Measurements from ENCODE around the gene ANP32E.
A peak's percentile ranks its signal among the peaks of the same experiment; 100 is the strongest.
"Not testable (repeated sequence)": the region's sequence is repeated elsewhere in the genome, so short reads cannot be mapped to it uniquely, and the experiment has no call there.

ANP32E gene

GRCh38 chr1:150249936-150250335, 14.0 kb upstream of the ANP32E start:
- Histone ChIP-seq H3K4ac (ENCODE audit: low read depth, low read length) (no peak overlapping the region), H2AK5ac (ENCODE audit: low read length) (no peak overlapping the region), H2BK120ac (ENCODE audit: low read depth, low read length) (no peak overlapping the region), H3K36me3 (ENCODE audit: control insufficient read depth, insufficient read depth, low read length) (no peaks in the 10 kb centered on the region), H3K27me3 (ENCODE audit: insufficient read depth, low read length, poor library complexity) (no peaks in the 10 kb centered on the region), H4K5ac (ENCODE audit: low read length) (no peak overlapping the region), H3K18ac (ENCODE audit: low read length) (no peak overlapping the region), H3K23ac (ENCODE audit: low read length) (no peak overlapping the region), H3K27ac (ENCODE audit: low read depth, low read length) (no peak overlapping the region), H2BK5ac (ENCODE audit: low read length) (no peak overlapping the region), H2BK15ac (replicated peaks; ENCODE audit: low read depth) (no peak overlapping the region), H3K79me2 (ENCODE audit: control insufficient read depth, insufficient read depth, low read length) (no peaks in the 10 kb centered on the region), H3K4me1 (ENCODE audit: control insufficient read depth, low read depth, low read length) (no peaks in the 10 kb centered on the region), H3K79me1 (ENCODE audit: low read length) (no peaks in the 10 kb centered on the region), H4K8ac (ENCODE audit: low read depth, low read length) (no peak overlapping the region), H3K9ac (ENCODE audit: low read length) (no peak overlapping the region), H3K4me2 (ENCODE audit: low read length) (no peak overlapping the region), H3K4me3 (ENCODE audit: low read length) (no peak overlapping the region), H3K56ac (ENCODE audit: low read length) (no peak overlapping the region)
- DNase-seq, result no peak
- no CpG with 5 or more reads among the region's 2 CpGs for WGBS (ENCODE audit: extremely low coverage, insufficient coverage, low lambda C conversion rate)

- Histone ChIP-seq H3K4me2 (ENCODE audit: low read length) (no peak overlapping the region), H4K5ac (ENCODE audit: low read length) (no peak overlapping the region), H3K4ac (ENCODE audit: low read depth, low read length) (no peak overlapping the region), H3K56ac (ENCODE audit: low read length) (no peak overlapping the region), H2BK5ac (ENCODE audit: low read length) (no peak overlapping the region), H3K9ac (ENCODE audit: low read length) (no peak overlapping the region), H2BK15ac (replicated peaks; ENCODE audit: low read depth) (no peak overlapping the region), H2AK5ac (ENCODE audit: low read length) (no peak overlapping the region), H3K23ac (ENCODE audit: low read length) (no peak overlapping the region), H3K27me3 (ENCODE audit: insufficient read depth, low read length, poor library complexity) (no peaks in the 10 kb centered on the region), H3K79me2 (ENCODE audit: control insufficient read depth, insufficient read depth, low read length) (no peaks in the 10 kb centered on the region), H3K4me3 (ENCODE audit: low read length) (no peak overlapping the region), H3K36me3 (ENCODE audit: control insufficient read depth, insufficient read depth, low read length) (no peaks in the 10 kb centered on the region), H4K8ac (ENCODE audit: low read depth, low read length) (no peak overlapping the region), H3K27ac (ENCODE audit: low read depth, low read length) (no peak overlapping the region), H3K4me1 (ENCODE audit: control insufficient read depth, low read depth, low read length) (no peaks in the 10 kb centered on the region), H2BK120ac (ENCODE audit: low read depth, low read length) (no peak overlapping the region), H3K79me1 (ENCODE audit: low read length) (no peaks in the 10 kb centered on the region), H3K18ac (ENCODE audit: low read length) (no peak overlapping the region)
- DNase-seq, result no peak
- WGBS (ENCODE audit: extremely low coverage, insufficient coverage, low lambda C conversion rate), result no CpG with 5 or more reads among the region's 3 CpGs
Measured at GRCh38 chr1:150243003-150243402, 7.1 kb upstream of the ANP32E start.

- no peak overlapping the region for H3K4me3 ChIP-seq (ENCODE audit: low read length)
- no peak overlapping the region for H3K4ac ChIP-seq (ENCODE audit: low read depth, low read length)
- H2BK15ac ChIP-seq (replicated peaks; ENCODE audit: low read depth), result no peak overlapping the region
- DNase-seq, result no peak
- H3K9ac ChIP-seq (ENCODE audit: low read length), result no peak overlapping the region
- H3K79me1 ChIP-seq (ENCODE audit: low read length), result peaks cover 2% of the 10 kb centered on the region
- H3K4me1 ChIP-seq (ENCODE audit: control insufficient read depth, low read depth, low read length), result peaks cover 4% of the 10 kb centered on the region
- H4K5ac ChIP-seq (ENCODE audit: low read length), result no peak overlapping the region
- no peak overlapping the region for H2AK5ac ChIP-seq (ENCODE audit: low read length)
- no peak overlapping the region for H4K8ac ChIP-seq (ENCODE audit: low read depth, low read length)
- WGBS (ENCODE audit: extremely low coverage, insufficient coverage, low lambda C conversion rate), result no CpG with 5 or more reads among the region's 21 CpGs
- no peak overlapping the region for H3K18ac ChIP-seq (ENCODE audit: low read length)
- H2BK120ac ChIP-seq (ENCODE audit: low read depth, low read length), result no peak overlapping the region
- no peak overlapping the region for H2BK5ac ChIP-seq (ENCODE audit: low read length)
- H3K27ac ChIP-seq (ENCODE audit: low read depth, low read length), result no peak overlapping the region
- no peak overlapping the region for H3K4me2 ChIP-seq (ENCODE audit: low read length)
- H3K27me3 ChIP-seq (ENCODE audit: insufficient read depth, low read length, poor library complexity), result no peaks in the 10 kb centered on the region
- peaks cover 30% of the 10 kb centered on the region for H3K79me2 ChIP-seq (ENCODE audit: control insufficient read depth, insufficient read depth, low read length)
- no peak overlapping the region for H3K56ac ChIP-seq (ENCODE audit: low read length)
- H3K36me3 ChIP-seq (ENCODE audit: control insufficient read depth, insufficient read depth, low read length), result no peaks in the 10 kb centered on the region
- no peak overlapping the region for H3K23ac ChIP-seq (ENCODE audit: low read length)
Measured at GRCh38 chr1:150237746-150238145, 1.8 kb upstream of the ANP32E start.

GRCh38 chr1:150237176-150237575, 1.3 kb upstream of the ANP32E start:
- H2AK5ac ChIP-seq (ENCODE audit: low read length); H2BK15ac ChIP-seq (replicated peaks; ENCODE audit: low read depth); DNase-seq; H2BK5ac ChIP-seq (ENCODE audit: low read length); H4K8ac ChIP-seq (ENCODE audit: low read depth, low read length); H3K18ac ChIP-seq (ENCODE audit: low read length); H3K36me3 ChIP-seq (ENCODE audit: control insufficient read depth, insufficient read depth, low read length); H3K4me3 ChIP-seq (ENCODE audit: low read length); H3K9ac ChIP-seq (ENCODE audit: low read length); H3K27ac ChIP-seq (ENCODE audit: low read depth, low read length); H3K4me2 ChIP-seq (ENCODE audit: low read length); H3K27me3 ChIP-seq (ENCODE audit: insufficient read depth, low read length, poor library complexity); H2BK120ac ChIP-seq (ENCODE audit: low read depth, low read length); H3K4me1 ChIP-seq (ENCODE audit: control insufficient read depth, low read depth, low read length); H3K23ac ChIP-seq (ENCODE audit: low read length); H3K79me1 ChIP-seq (ENCODE audit: low read length): not testable (repeated sequence)
- Histone ChIP-seq H3K56ac (ENCODE audit: low read length) (peak overlapping the region; percentile 92), H3K4ac (ENCODE audit: low read depth, low read length) (peak overlapping the region; percentile 44), H3K79me2 (ENCODE audit: control insufficient read depth, insufficient read depth, low read length) (peaks cover 34% of the 10 kb centered on the region), H4K5ac (ENCODE audit: low read length) (peak overlapping the region; percentile 47)
- WGBS (ENCODE audit: extremely low coverage, insufficient coverage, low lambda C conversion rate), result no CpG with 5 or more reads among the region's 13 CpGs

GRCh38 chr1:150236614-150237100, 745 bp upstream of the ANP32E start:
- peaks cover 36% of the 10 kb centered on the region for H3K79me2 ChIP-seq (ENCODE audit: control insufficient read depth, insufficient read depth, low read length)
- peaks cover 2% of the 10 kb centered on the region for H3K79me1 ChIP-seq (ENCODE audit: low read length)
- DNase-seq, result no peak
- peak overlapping the region; percentile 79 for H3K9ac ChIP-seq (ENCODE audit: low read length)
- peak overlapping the region; percentile 30 for H2BK5ac ChIP-seq (ENCODE audit: low read length)
- no peak overlapping the region for H2AK5ac ChIP-seq (ENCODE audit: low read length)
- peak overlapping the region; percentile 95 for H3K4ac ChIP-seq (ENCODE audit: low read depth, low read length)
- no peak overlapping the region for H3K23ac ChIP-seq (ENCODE audit: low read length)
- H3K56ac ChIP-seq (ENCODE audit: low read length), result peak overlapping the region; percentile 92
- H2BK15ac ChIP-seq (replicated peaks; ENCODE audit: low read depth), result no peak overlapping the region
- peak overlapping the region; percentile 47 for H4K5ac ChIP-seq (ENCODE audit: low read length)
- H3K27me3 ChIP-seq (ENCODE audit: insufficient read depth, low read length, poor library complexity), result no peaks in the 10 kb centered on the region
- H2BK120ac ChIP-seq (ENCODE audit: low read depth, low read length), result no peak overlapping the region
- peak overlapping the region; percentile 10 for H3K18ac ChIP-seq (ENCODE audit: low read length)
- peak overlapping the region; percentile 67 for H3K4me2 ChIP-seq (ENCODE audit: low read length)
- H3K4me1 ChIP-seq (ENCODE audit: control insufficient read depth, low read depth, low read length), result peaks cover 4% of the 10 kb centered on the region
- H3K4me3 ChIP-seq (ENCODE audit: low read length), result peak overlapping the region; percentile 16
- H3K36me3 ChIP-seq (ENCODE audit: control insufficient read depth, insufficient read depth, low read length), result peaks cover under 1% of the 10 kb centered on the region
- peak overlapping the region; percentile 14 for H3K27ac ChIP-seq (ENCODE audit: low read depth, low read length)
- H4K8ac ChIP-seq (ENCODE audit: low read depth, low read length), result no peak overlapping the region
- WGBS (ENCODE audit: extremely low coverage, insufficient coverage, low lambda C conversion rate), result no CpG with 5 or more reads among the region's 10 CpGs

GRCh38 chr1:150235294-150235851, 539 bp downstream of the ANP32E start:
- H3K79me1 ChIP-seq (ENCODE audit: low read length), result peaks cover 3% of the 10 kb centered on the region
- peak overlapping the region; percentile 75 for H3K4me2 ChIP-seq (ENCODE audit: low read length)
- WGBS (ENCODE audit: extremely low coverage, insufficient coverage, low lambda C conversion rate), result no CpG with 5 or more reads among the region's 27 CpGs
- peak overlapping the region; percentile 99 for H3K9ac ChIP-seq (ENCODE audit: low read length)
- peak overlapping the region; percentile 65 for H2BK120ac ChIP-seq (ENCODE audit: low read depth, low read length)
- peaks cover 4% of the 10 kb centered on the region for H3K4me1 ChIP-seq (ENCODE audit: control insufficient read depth, low read depth, low read length)
- peak overlapping the region; percentile 84 for H3K27ac ChIP-seq (ENCODE audit: low read depth, low read length)
- peak overlapping the region; percentile 80 for H3K23ac ChIP-seq (ENCODE audit: low read length)
- peak overlapping the region; percentile 93 for H3K18ac ChIP-seq (ENCODE audit: low read length)
- H3K79me2 ChIP-seq (ENCODE audit: control insufficient read depth, insufficient read depth, low read length), result peaks cover 41% of the 10 kb centered on the region
- H4K8ac ChIP-seq (ENCODE audit: low read depth, low read length), result peak overlapping the region; percentile 44
- peak overlapping the region; percentile 96 for H3K4ac ChIP-seq (ENCODE audit: low read depth, low read length)
- peak; percentile 37 for DNase-seq
- peaks cover 2% of the 10 kb centered on the region for H3K36me3 ChIP-seq (ENCODE audit: control insufficient read depth, insufficient read depth, low read length)
- peak overlapping the region; percentile 91 for H2AK5ac ChIP-seq (ENCODE audit: low read length)
- peak overlapping the region; percentile 99 for H3K4me3 ChIP-seq (ENCODE audit: low read length)
- peak overlapping the region; percentile 81 for H2BK5ac ChIP-seq (ENCODE audit: low read length)
- no peak overlapping the region for H2BK15ac ChIP-seq (replicated peaks; ENCODE audit: low read depth)
- no peak overlapping the region for H4K5ac ChIP-seq (ENCODE audit: low read length)
- H3K27me3 ChIP-seq (ENCODE audit: insufficient read depth, low read length, poor library complexity), result no peaks in the 10 kb centered on the region
- peak overlapping the region; percentile 99 for H3K56ac ChIP-seq (ENCODE audit: low read length)

Data from mesendoderm (in vitro differentiated cells).